ENCODE measurements around the gene PDE2A. TPM values are rescaled to one million over a fixed set of nuclear protein-coding genes. Genes with fewer than 3 reads are reported as not detected.

Gene PDE2A
- total RNA-seq, 1 donor from 2014 or later: 0.11 TPM

DNA sequence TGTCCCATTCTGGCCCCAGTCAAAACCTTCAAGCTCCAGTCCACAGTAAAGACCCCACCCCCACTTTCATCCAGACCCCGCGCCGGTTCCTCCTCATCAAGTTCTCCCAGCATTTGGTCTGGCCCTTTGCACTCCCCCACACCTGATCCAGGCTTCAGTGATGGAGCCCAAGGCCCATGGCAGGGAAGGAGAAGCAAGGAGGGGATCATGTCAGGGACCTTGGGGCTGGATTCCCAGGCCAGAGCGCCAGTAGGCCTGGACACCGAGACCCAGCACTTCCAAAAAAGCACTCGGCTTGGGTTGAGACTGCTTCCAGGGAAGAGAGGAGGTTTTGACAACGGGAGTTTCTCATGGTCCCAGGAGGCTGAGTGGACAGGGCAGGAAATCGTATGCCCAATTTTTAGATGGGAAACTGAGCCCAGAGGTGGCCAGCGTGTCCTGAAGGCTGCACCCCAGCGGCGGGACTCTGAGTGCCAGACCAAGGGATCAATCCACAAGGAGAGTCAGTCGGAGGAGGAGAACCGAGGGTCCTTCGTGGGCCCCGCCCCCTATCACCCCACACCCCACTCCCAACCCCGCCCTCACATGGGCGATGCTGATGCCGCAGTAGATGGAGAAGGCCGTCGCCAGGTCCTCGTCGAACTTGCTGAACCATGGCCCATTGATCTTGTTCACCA lies 90.5 kb downstream of the PDE2A start:
- no peaks in the 10 kb centered on the region for H3K36me3 Mint-ChIP-seq
- Histone ChIP-seq H3K27me3 (peaks cover 71% of the 10 kb centered on the region), H3K27ac (no peak overlapping the region), H2AFZ (replicated peaks) (peak overlapping the region; percentile 45), H3K36me3 (no peaks in the 10 kb centered on the region), H3K4me3 (peak overlapping the region; percentile 40), H3K79me2 (ENCODE audit: low read depth) (no peaks in the 10 kb centered on the region), H3F3A (ENCODE audit: low read depth) (no peaks in the 10 kb centered on the region), H3K9ac (no peak overlapping the region), H3K4me2 (peak overlapping the region; percentile 77), H3K4me1 (peaks cover 6% of the 10 kb centered on the region), H4K20me1 (ENCODE audit: low read depth) (peaks cover 10% of the 10 kb centered on the region), H3K9me3 (ENCODE audit: low read depth) (no peaks in the 10 kb centered on the region)
- no peak overlapping the region for H3K4me3 Mint-ChIP-seq
- H3K27ac Mint-ChIP-seq: no peak overlapping the region
- no peaks in the 10 kb centered on the region for H3K9me3 Mint-ChIP-seq
- H3K27me3 Mint-ChIP-seq (ENCODE audit: insufficient read depth, low read depth): peaks cover 25% of the 10 kb centered on the region
- TF ChIP-seq EZH2phosphoT487 (IDR thresholded peaks at IDR 0.05) (no peak), EZH2 (IDR thresholded peaks at IDR 0.05) (no peak), CTCF (IDR thresholded peaks at IDR 0.05) (no peak)
- DNase-seq (ENCODE audit: low spot score): no peak
- H3K4me1 Mint-ChIP-seq: no peaks in the 10 kb centered on the region

- H3K27ac Mint-ChIP-seq: no peak overlapping the region
Observed at GRCh38 chr11:72583177-72583553, 91.1 kb downstream of the PDE2A start.

GRCh38 chr11:72582206-72583176 lies 91.7 kb downstream of the PDE2A start:
- H3K27me3 ChIP-seq: peaks cover 58% of the 10 kb centered on the region
- no peak for DNase-seq (ENCODE audit: low spot score)
- H3K36me3 ChIP-seq: no peaks in the 10 kb centered on the region
- H3K27ac ChIP-seq: no peak overlapping the region
- Mint-ChIP-seq H3K4me1 (no peaks in the 10 kb centered on the region), H3K36me3 (no peaks in the 10 kb centered on the region), H3K27me3 (ENCODE audit: insufficient read depth, low read depth) (peaks cover 23% of the 10 kb centered on the region), H3K9me3 (no peaks in the 10 kb centered on the region), H3K27ac (no peak overlapping the region), H3K4me3 (no peak overlapping the region)
- no peak overlapping the region for H2AFZ ChIP-seq (replicated peaks)
- H3K9me3 ChIP-seq (ENCODE audit: low read depth): no peaks in the 10 kb centered on the region
- peaks cover 10% of the 10 kb centered on the region for H4K20me1 ChIP-seq (ENCODE audit: low read depth)
- no peak for TF ChIP-seq EZH2phosphoT487 (IDR thresholded peaks at IDR 0.05)
- TF ChIP-seq CTCF (IDR thresholded peaks at IDR 0.05): no peak
- TF ChIP-seq EZH2 (IDR thresholded peaks at IDR 0.05): no peak
- peaks cover 6% of the 10 kb centered on the region for H3K4me1 ChIP-seq
- no peaks in the 10 kb centered on the region for H3K79me2 ChIP-seq (ENCODE audit: low read depth)
- H3K4me2 ChIP-seq: no peak overlapping the region
- no peaks in the 10 kb centered on the region for H3F3A ChIP-seq (ENCODE audit: low read depth)
- no peak overlapping the region for H3K4me3 ChIP-seq
- H3K9ac ChIP-seq: no peak overlapping the region

More at GRCh38 chr11:72583177-72583553, 91.1 kb downstream of the PDE2A start:
- no peak for DNase-seq (ENCODE audit: low spot score)
- Histone ChIP-seq H3K4me2 (no peak overlapping the region), H3K27me3 (peaks cover 65% of the 10 kb centered on the region), H3K9ac (no peak overlapping the region), H3K9me3 (ENCODE audit: low read depth) (no peaks in the 10 kb centered on the region), H4K20me1 (ENCODE audit: low read depth) (peaks cover 10% of the 10 kb centered on the region), H2AFZ (replicated peaks) (no peak overlapping the region), H3K4me1 (peaks cover 6% of the 10 kb centered on the region), H3K36me3 (no peaks in the 10 kb centered on the region), H3K79me2 (ENCODE audit: low read depth) (no peaks in the 10 kb centered on the region), H3K27ac (no peak overlapping the region), H3K4me3 (no peak overlapping the region), H3F3A (ENCODE audit: low read depth) (no peaks in the 10 kb centered on the region)
- H3K27me3 Mint-ChIP-seq (ENCODE audit: insufficient read depth, low read depth): peaks cover 24% of the 10 kb centered on the region
- H3K36me3 Mint-ChIP-seq: no peaks in the 10 kb centered on the region
- TF ChIP-seq EZH2 (IDR thresholded peaks at IDR 0.05) (no peak), EZH2phosphoT487 (IDR thresholded peaks at IDR 0.05) (no peak), CTCF (IDR thresholded peaks at IDR 0.05) (no peak)
- H3K4me1 Mint-ChIP-seq: no peaks in the 10 kb centered on the region
- H3K9me3 Mint-ChIP-seq: no peaks in the 10 kb centered on the region
- H3K4me3 Mint-ChIP-seq: no peak overlapping the region

All from neural progenitor cell (in vitro differentiated cells).